ENCODE measurements around the gene SAMD4B.
"Not testable (repeated sequence)": the region's sequence is repeated elsewhere in the genome, so short reads cannot be mapped to it uniquely, and the experiment has no call there.

Gene SAMD4B

GRCh38 chr19:39314016-39314728 is 28.0 kb upstream of the SAMD4B start:
- no peak for DNase-seq

DNA sequence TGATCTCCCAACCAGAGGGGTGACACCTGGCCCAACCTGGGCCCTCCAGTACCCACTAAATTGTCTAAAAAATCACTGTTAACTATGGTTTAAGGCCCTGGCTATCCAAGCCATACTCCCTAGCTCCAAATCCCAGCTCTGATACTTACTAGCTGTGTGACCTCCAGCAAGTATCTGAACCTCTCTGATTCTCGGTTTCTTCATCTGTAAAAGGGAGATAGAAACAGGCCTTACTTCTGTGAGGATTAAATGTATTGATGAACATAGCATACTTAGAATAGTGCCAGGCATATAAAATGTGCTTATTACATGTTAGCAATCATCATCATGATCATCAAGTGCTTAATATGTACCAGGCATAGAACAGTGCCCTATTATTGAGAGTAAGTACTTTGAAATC is 26.3 kb upstream of the SAMD4B start:
- no peak for DNase-seq

DNA sequence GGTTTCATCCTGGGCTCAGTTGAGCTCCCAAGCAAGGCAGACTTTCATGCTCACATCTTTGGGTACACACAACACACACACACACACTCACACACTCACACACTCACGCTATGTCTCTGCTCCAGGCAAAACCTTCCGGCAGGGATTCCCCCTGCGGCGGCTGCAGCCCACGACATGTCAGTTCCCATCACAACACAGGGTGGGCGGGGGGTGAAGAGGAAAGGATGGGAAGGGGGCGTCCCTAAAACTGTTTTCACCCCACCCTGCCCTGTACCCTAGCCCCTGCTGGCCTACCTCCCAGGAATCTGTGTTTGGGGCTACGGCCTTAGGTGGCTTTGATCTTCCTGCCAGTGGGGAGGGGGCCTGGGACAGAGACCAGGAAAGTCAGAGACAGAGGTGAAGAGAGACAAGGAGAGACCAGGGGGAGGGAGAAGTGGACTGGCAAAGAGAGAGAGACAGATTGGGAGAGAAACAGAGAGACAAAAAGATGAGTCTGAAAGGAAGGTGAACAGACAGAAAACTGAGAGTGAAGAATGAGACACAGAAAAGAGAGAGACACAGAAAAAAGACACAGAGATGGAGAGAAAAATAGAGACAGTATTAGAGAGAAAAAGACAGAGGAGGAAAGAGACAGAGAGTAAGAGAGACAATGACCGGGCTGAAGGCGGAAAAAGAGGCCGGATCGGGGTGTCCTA is 25.4 kb upstream of the SAMD4B start:
- no peak for DNase-seq

DNA sequence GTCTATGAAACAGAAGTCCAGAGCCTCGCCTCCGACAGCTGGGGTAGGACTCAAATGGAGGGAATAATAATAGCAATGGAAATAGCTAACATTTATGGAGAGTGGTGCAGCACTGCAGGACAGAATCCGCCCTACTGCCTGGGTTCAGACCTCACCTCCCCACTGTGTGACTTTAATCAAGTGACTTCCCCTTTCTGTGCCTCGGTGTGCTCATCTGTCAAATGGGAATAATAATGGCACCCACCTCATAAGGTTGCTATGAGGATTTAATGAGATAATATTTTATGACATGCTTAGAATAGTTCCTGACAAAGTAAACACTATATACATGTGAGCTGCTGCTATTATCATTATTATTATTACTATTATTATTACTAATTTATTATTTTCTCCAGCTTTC is 24.7 kb upstream of the SAMD4B start:
- DNase-seq = no peak

- DNase-seq = no peak
Observed at GRCh38 chr19:39318071-39318470, 24.1 kb upstream of the SAMD4B start.

- DNase-seq = no peak
Observed at GRCh38 chr19:39318690-39319089, 23.5 kb upstream of the SAMD4B start.

GRCh38 chr19:39319098-39319891 is 22.9 kb upstream of the SAMD4B start:
- no peak for DNase-seq

DNA sequence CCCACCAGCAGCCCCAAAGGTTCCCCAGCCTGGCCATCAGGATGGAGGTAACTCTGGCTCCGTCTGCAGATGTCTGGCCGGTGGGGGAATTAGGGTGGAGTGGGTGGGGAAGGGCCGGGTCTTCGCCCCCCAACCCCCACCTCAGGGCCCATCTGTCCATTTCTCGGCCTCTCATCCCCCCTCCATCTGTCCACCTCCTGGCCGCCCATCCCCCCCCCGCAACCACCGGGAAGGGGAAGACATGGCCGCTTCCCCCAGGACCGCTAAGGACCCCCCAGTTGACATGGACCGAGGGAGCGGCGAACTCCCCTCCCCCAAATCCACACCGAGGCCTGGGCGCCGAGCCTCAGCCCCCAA is 22.4 kb upstream of the SAMD4B start:
- DNase-seq = no peak

- no peak for DNase-seq
Observed at GRCh38 chr19:39321117-39321831, 20.9 kb upstream of the SAMD4B start.

DNA sequence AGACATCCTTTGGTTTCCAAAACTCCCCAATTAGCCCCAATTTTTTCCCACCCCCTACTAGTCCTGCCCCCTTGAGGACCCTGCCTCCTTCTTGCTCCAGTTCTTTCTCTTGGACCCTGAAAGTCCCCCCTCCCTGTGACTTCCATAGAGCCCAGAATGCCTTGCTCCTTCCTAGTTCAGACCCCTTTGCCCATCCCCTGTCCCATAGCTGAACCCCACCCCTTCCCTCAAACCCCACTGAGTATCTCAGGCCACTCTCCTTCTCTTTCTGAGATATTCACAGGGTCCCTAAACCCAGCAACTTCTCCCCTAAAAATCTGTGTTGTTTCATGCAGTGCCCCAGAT is 20.4 kb upstream of the SAMD4B start:
- no peak for DNase-seq

GRCh38 chr19:39324242-39324842 is 17.9 kb upstream of the SAMD4B start:
- no peak for DNase-seq

GRCh38 chr19:39325778-39326665 is 16.2 kb upstream of the SAMD4B start:
- DNase-seq = peak in 1 of 2 experiments; percentile 23

GRCh38 chr19:39327363-39328045 is 14.7 kb upstream of the SAMD4B start:
- DNase-seq = no peak

DNA sequence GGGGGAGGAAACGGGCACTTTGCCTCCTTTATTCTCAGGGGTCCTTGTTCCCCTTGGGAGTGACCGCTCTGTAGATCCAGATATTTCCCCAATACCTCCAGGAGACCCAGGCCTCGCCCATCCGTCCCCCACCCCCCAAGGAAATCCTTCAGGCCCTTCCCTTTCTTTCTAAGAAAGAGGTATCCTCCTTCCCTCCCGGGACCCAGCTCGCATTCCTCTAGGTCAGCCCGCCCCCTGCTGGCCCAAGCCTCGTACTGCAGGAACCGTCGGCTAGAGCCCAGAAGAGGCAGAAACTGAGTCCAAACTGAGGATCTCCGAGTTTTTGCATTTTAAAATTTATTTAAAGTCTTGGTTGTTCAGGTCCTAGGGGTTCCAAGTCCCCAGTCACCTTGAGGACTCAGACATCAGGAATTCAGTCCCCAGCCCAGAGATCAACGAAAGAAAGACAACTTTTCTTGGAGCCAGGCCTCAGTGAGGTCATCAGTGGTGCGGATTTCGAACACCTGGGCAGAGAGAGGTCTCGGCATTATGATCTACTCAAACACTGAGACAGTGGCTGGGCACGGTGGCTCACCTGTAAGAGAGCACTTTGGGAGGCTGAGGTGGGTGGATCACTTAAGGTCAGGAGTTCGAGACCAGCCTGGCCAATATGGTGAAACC is 14.0 kb upstream of the SAMD4B start:
- DNase-seq = peak; percentile 86 to 90

- DNase-seq = no peak
Observed at GRCh38 chr19:39329948-39330347, 12.3 kb upstream of the SAMD4B start.

GRCh38 chr19:39332293-39332692 is 9.9 kb upstream of the SAMD4B start:
- no peak for DNase-seq

GRCh38 chr19:39332738-39333137 is 9.5 kb upstream of the SAMD4B start:
- not testable (repeated sequence) for DNase-seq

- no peak for DNase-seq
Observed at GRCh38 chr19:39333507-39333906, 8.7 kb upstream of the SAMD4B start.

DNA sequence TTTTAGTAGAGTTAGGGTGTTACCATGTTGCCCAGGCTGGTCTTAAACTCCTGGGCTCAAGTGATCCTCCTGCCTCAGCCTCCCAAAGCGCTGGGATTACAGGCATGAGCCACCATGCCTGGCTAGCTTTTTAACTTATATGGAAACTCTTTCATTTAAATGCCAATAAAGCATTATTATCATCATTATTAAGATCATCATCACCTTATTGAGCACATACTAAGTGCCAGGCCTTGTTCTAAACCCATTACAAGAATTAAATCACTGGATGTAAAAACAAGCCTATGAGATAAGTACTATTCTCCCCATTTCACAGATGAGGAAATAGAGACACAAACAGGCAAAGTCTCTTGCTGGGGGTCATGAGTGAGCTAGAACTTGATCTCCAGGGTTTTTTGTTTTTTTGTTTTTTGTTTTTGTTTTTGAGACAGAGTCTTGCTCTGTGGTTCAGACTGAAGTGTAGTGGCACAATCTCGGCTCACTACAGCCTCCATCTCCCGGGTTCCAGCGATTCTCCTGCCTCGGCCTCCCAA is 7.7 kb upstream of the SAMD4B start:
- DNase-seq = no peak

- DNase-seq = peak; percentile 37 to 51
Observed at GRCh38 chr19:39335168-39335548, 7.1 kb upstream of the SAMD4B start.
